Suprapubic skin (tissue), 4 donors: ENCODE results near the gene RAB6B. TPM values are rescaled to one million over a fixed set of nuclear protein-coding genes. Genes with fewer than 3 reads are reported as not detected.

Source experiments
- DNase-seq, 2 donors: peaks; one replicate each; pipeline ENCODE4 v3.0.0-alpha.2; 2019; ENCODE audit warnings: low spot score in 2 of 2
- H3K27ac ChIP-seq: fragments of 200-600 bp; sonication (generic); one replicate; pipeline ENCODE4 v1.5.1; 2019
- H3K27me3 ChIP-seq: fragments of 200-600 bp; sonication (generic); one replicate; pipeline ENCODE4 v1.5.1; 2019
- H3K36me3 ChIP-seq: fragments of 200-600 bp; sonication (generic); one replicate; pipeline ENCODE4 v1.5.1; 2019
- H3K4me1 ChIP-seq: fragments of 200-600 bp; sonication (generic); one replicate; pipeline ENCODE4 v1.5.1; 2019
- H3K4me3 ChIP-seq: fragments of 200-600 bp; sonication (generic); one replicate; pipeline ENCODE4 v1.5.1; 2019; ENCODE audit warnings: mild to moderate bottlenecking
- H3K9me3 ChIP-seq: fragments of 200-600 bp; sonication (generic); one replicate; pipeline ENCODE4 v1.5.1; 2019
- EP300 ChIP-seq: sonication (generic); formaldehyde crosslinking; IDR thresholded peaks from one replicate; pipeline ENCODE4 v1.6.1; 2017; ENCODE audit warnings: antibody characterized with exemption
- POLR2A ChIP-seq, 2 donors: fragments of 450-650 bp; IDR thresholded peaks; one replicate each; pipeline ENCODE4 v1.6.1; 2017; ENCODE audit warnings: antibody characterized with exemption in 2 of 2, mild to moderate bottlenecking in 2 of 2, moderate library complexity in 2 of 2
- POLR2AphosphoS5 ChIP-seq, 3 donors: sonication (generic); formaldehyde crosslinking; IDR thresholded peaks; one replicate each; pipeline ENCODE4 v1.6.1; 2017; ENCODE audit warnings: antibody characterized with exemption in 3 of 3
- WGBS: methylation state at CpG from one replicate; pipeline ENCODE4 v1.1.5; 2018; 5-methylcytosine and 5-hydroxymethylcytosine counted together
- total RNA-seq, 4 donors: library from RNA; depleted of rRNA; stranded (reverse); fragments of >200 nt; gene quantifications; one replicate each; pipeline ENCODE4 v1.1.0, GENCODE V29; 2016
- TF ChIP-seq, protein P1 (sequence below), 2 donors: fragments of 200-600 bp in 1 of 2; fragments of 450-650 bp in 1 of 2; sonication (generic) in 1 of 2; IDR thresholded peaks; one replicate each; pipeline ENCODE4 v1.5.1; 2016 to 2019; ENCODE audit warnings: antibody characterized with exemption in 2 of 2, mild to moderate bottlenecking in 1 of 2, moderate library complexity in 1 of 2

The RAB6B gene
- total RNA-seq, 4 donors from 2014 or later, result 0.34 to 1.3 (median 0.83) TPM

GRCh38 chr3:133850034-133850433 lies 45.6 kb downstream of the RAB6B start:
- no peak for DNase-seq
- no peaks in the 10 kb centered on the region for H3K4me1 ChIP-seq
- H3K27ac ChIP-seq, result no peak overlapping the region
- TF ChIP-seq EP300 (no peak), POLR2A (IDR thresholded peaks at IDR 0.05) (no peak)
- TF ChIP-seq, protein P1, sequence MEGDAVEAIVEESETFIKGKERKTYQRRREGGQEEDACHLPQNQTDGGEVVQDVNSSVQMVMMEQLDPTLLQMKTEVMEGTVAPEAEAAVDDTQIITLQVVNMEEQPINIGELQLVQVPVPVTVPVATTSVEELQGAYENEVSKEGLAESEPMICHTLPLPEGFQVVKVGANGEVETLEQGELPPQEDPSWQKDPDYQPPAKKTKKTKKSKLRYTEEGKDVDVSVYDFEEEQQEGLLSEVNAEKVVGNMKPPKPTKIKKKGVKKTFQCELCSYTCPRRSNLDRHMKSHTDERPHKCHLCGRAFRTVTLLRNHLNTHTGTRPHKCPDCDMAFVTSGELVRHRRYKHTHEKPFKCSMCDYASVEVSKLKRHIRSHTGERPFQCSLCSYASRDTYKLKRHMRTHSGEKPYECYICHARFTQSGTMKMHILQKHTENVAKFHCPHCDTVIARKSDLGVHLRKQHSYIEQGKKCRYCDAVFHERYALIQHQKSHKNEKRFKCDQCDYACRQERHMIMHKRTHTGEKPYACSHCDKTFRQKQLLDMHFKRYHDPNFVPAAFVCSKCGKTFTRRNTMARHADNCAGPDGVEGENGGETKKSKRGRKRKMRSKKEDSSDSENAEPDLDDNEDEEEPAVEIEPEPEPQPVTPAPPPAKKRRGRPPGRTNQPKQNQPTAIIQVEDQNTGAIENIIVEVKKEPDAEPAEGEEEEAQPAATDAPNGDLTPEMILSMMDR (IDR thresholded peaks at IDR 0.05), result no peak
- WGBS, result 91% methylated on average over 1 of the region's 1 CpG
- H3K9me3 ChIP-seq, result no peaks in the 10 kb centered on the region
- H3K27me3 ChIP-seq, result no peaks in the 10 kb centered on the region
- no peaks in the 10 kb centered on the region for H3K36me3 ChIP-seq
- H3K4me3 ChIP-seq, result no peak overlapping the region

DNA sequence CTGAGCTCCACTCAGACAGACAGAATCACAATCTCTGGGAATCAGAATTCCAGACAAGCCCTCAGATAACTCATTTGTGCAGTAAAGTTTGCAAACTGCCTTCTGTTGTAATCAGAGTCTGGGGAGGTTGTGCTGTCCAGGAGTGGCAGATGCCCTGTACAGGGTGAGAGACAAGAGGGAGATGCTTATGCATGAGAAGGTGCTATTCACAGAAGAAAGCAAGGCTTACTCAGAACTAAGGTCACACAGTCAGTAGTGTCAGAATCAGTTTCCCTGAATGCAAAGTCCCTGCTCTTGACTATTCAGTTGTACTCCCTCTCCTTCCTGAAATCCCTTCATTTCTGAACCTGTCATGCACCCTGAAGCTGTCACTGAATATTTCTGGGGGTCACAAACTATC lies 46.3 kb downstream of the RAB6B start:
- Histone ChIP-seq H3K36me3 (no peaks in the 10 kb centered on the region), H3K4me1 (no peaks in the 10 kb centered on the region), H3K27ac (no peak overlapping the region), H3K27me3 (no peaks in the 10 kb centered on the region), H3K9me3 (no peaks in the 10 kb centered on the region), H3K4me3 (no peak overlapping the region)
- no peak for DNase-seq
- TF ChIP-seq, protein P1 (IDR thresholded peaks at IDR 0.05), result no peak
- TF ChIP-seq EP300, result no peak
- TF ChIP-seq POLR2AphosphoS5 (IDR thresholded peaks at IDR 0.05), result no peak
- no peak for TF ChIP-seq POLR2A (IDR thresholded peaks at IDR 0.05)

DNA sequence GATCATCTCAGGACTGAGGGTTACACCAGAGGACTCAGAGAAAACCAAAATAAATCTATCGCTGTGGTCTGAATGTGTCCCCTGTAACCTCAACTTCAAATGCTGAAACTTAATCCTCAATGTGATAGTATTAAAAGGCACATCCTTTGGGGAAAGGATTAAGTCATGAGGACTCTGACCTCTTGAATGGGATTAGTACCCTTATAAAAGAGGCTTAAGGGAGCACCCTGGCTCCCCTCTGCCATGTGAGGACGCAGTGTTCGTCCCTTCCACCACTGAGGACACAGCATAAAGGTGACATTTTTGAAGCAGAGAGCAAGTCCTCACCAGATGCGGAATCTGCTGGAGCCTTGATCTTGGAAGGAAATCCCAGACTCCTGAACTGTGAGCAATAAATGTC lies 50.6 kb downstream of the RAB6B start:
- H3K27me3 ChIP-seq, result no peaks in the 10 kb centered on the region
- TF ChIP-seq POLR2AphosphoS5 (IDR thresholded peaks at IDR 0.05) (no peak), EP300 (no peak), POLR2A (IDR thresholded peaks at IDR 0.05) (no peak)
- TF ChIP-seq, protein P1 (IDR thresholded peaks at IDR 0.05), result no peak
- no peaks in the 10 kb centered on the region for H3K4me1 ChIP-seq
- WGBS, result 95% methylated on average over 4 of the region's 4 CpGs
- H3K36me3 ChIP-seq, result no peaks in the 10 kb centered on the region
- no peak overlapping the region for H3K27ac ChIP-seq
- no peak for DNase-seq
- H3K4me3 ChIP-seq, result no peak overlapping the region
- no peaks in the 10 kb centered on the region for H3K9me3 ChIP-seq

GRCh38 chr3:133843634-133844033 lies 52.0 kb downstream of the RAB6B start:
- Histone ChIP-seq H3K27ac (no peak overlapping the region), H3K4me1 (no peaks in the 10 kb centered on the region), H3K4me3 (no peak overlapping the region), H3K9me3 (no peaks in the 10 kb centered on the region), H3K27me3 (no peaks in the 10 kb centered on the region), H3K36me3 (no peaks in the 10 kb centered on the region)
- DNase-seq, result no peak
- WGBS, result 73% methylated on average over 7 of the region's 7 CpGs
- TF ChIP-seq EP300 (no peak), POLR2AphosphoS5 (IDR thresholded peaks at IDR 0.05) (no peak), POLR2A (IDR thresholded peaks at IDR 0.05) (no peak)
- TF ChIP-seq, protein P1 (IDR thresholded peaks at IDR 0.05), result no peak

DNA sequence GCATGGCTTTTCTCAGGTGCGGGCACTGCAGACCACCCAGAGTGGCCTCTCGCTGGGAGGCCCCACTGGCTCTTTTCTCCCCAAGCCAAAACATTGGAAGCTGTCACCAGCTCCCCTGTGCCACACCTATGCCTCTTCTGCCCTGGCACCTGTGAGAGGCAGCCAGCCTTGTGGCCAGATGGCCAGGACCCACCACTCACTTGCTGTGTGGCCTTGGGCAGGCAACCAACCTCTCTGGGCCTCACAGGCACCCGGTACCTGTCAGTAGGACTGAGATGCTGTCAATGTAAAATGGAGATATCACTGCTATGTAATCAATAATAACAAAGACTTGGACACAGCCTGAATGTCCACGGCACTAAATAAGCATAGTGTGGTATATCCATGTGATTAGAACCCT lies 53.5 kb downstream of the RAB6B start:
- H3K36me3 ChIP-seq, result no peaks in the 10 kb centered on the region
- WGBS, result 80% methylated on average over 2 of the region's 4 CpGs
- no peak overlapping the region for H3K4me3 ChIP-seq
- TF ChIP-seq, protein P1 (IDR thresholded peaks at IDR 0.05), result no peak
- TF ChIP-seq POLR2AphosphoS5 (IDR thresholded peaks at IDR 0.05), result no peak
- TF ChIP-seq EP300, result no peak
- TF ChIP-seq POLR2A (IDR thresholded peaks at IDR 0.05), result no peak
- DNase-seq, result no peak
- no peaks in the 10 kb centered on the region for H3K27me3 ChIP-seq
- H3K9me3 ChIP-seq, result no peaks in the 10 kb centered on the region
- no peaks in the 10 kb centered on the region for H3K4me1 ChIP-seq
- no peak overlapping the region for H3K27ac ChIP-seq
